GM12875 (cell line): ENCODE measurements around the gene ZNF688.

Experiments
- H3K4me3 ChIP-seq: one replicate; pipeline ENCODE4 v1.5.1; 2011; ENCODE audit warnings: low read depth, low read length, control low read depth
- CTCF ChIP-seq: IDR thresholded peaks from 2 replicates; pipeline ENCODE4 v1.5.1; 2011; ENCODE audit warnings: low read depth, mild to moderate bottlenecking, control low read depth, inconsistent platforms, low read length, moderate library complexity, borderline replicate concordance; ENCODE audit not compliant: insufficient read depth

ZNF688 gene

GRCh38 chr16:30582611-30583340 is 11.3 kb upstream of the ZNF688 start:
- TF ChIP-seq CTCF = no peak
- no peak overlapping the region for H3K4me3 ChIP-seq

- TF ChIP-seq CTCF = no peak
Observed at GRCh38 chr16:30581457-30581856, 9.9 kb upstream of the ZNF688 start.

GRCh38 chr16:30574678-30575077 is 3.2 kb upstream of the ZNF688 start:
- no peak overlapping the region for H3K4me3 ChIP-seq
- TF ChIP-seq CTCF = no peak

More at GRCh38 chr16:30581457-30581856, 9.9 kb upstream of the ZNF688 start:
- H3K4me3 ChIP-seq = no peak overlapping the region

GRCh38 chr16:30570636-30571444 is 674 bp downstream of the ZNF688 start:
- TF ChIP-seq CTCF = no peak
- peak overlapping the region; percentile 82 for H3K4me3 ChIP-seq

- H3K4me3 ChIP-seq = no peak overlapping the region
- no peak for TF ChIP-seq CTCF
Observed at GRCh38 chr16:30569746-30570635, 1.5 kb downstream of the ZNF688 start.

GRCh38 chr16:30569281-30569680 is 2.2 kb downstream of the ZNF688 start:
- TF ChIP-seq CTCF = no peak
- H3K4me3 ChIP-seq = no peak overlapping the region
